AG09319 (cell line): ENCODE measurements around the gene RAD51B.

Experiments used
- DNase-seq: peaks from one replicate; pipeline ENCODE4 v3.0.0-alpha.2; 2010; ENCODE audit warnings: low read depth; ENCODE audit errors: extremely low read depth
- CTCF ChIP-seq: IDR thresholded peaks from 2 replicates; pipeline ENCODE4 v1.5.1; 2011; ENCODE audit warnings: low read depth, mild to moderate bottlenecking, inconsistent platforms, low read length, moderate library complexity

RAD51B gene

GRCh38 chr14:68271913-68272391 is 452.4 kb downstream of the RAD51B start:
- TF ChIP-seq CTCF: no peak
- DNase-seq: no peak

GRCh38 chr14:68273413-68273812 is 453.8 kb downstream of the RAD51B start:
- no peak for TF ChIP-seq CTCF
- no peak for DNase-seq

- DNase-seq: no peak
- TF ChIP-seq CTCF: no peak
Measured at GRCh38 chr14:68274725-68275124, 455.1 kb downstream of the RAD51B start.

- no peak for TF ChIP-seq CTCF
- DNase-seq: no peak
Measured at GRCh38 chr14:68278576-68279436, 459.2 kb downstream of the RAD51B start.

- TF ChIP-seq CTCF: no peak
Measured at GRCh38 chr14:68279437-68279720, 459.8 kb downstream of the RAD51B start.

GRCh38 chr14:68279777-68280233 is 460.2 kb downstream of the RAD51B start:
- DNase-seq: no peak
- no peak for TF ChIP-seq CTCF

More at GRCh38 chr14:68279437-68279720, 459.8 kb downstream of the RAD51B start:
- DNase-seq: no peak

- no peak for DNase-seq
- no peak for TF ChIP-seq CTCF
Measured at GRCh38 chr14:68281497-68281896, 461.9 kb downstream of the RAD51B start.
